IMR-90 (cell line): ENCODE measurements around the gene AK1.

Experiments used
- BHLHE40 ChIP-seq: fragments of 150-350 bp; IDR thresholded peaks from 2 replicates; pipeline ENCODE4 v1.6.1; 2016; ENCODE audit warnings: mild to moderate bottlenecking, low read depth, low read length
- CEBPB ChIP-seq: IDR thresholded peaks from 2 replicates; pipeline ENCODE4 v1.6.1; 2012; ENCODE audit warnings: low read depth, low read length, improper control_type of control experiment
- CHD1 ChIP-seq: IDR thresholded peaks from 2 replicates; pipeline ENCODE4 v1.6.1; 2012; ENCODE audit warnings: low read depth, low read length, improper control_type of control experiment
- ELK1 ChIP-seq: fragments of 150-350 bp; IDR thresholded peaks from 2 replicates; pipeline ENCODE4 v1.6.1; 2016; ENCODE audit warnings: low read depth, mild to moderate bottlenecking, low read length, moderate library complexity, borderline replicate concordance
- FOS ChIP-seq: fragments of 150-350 bp; IDR thresholded peaks from 2 replicates; pipeline ENCODE4 v1.6.1; 2016; ENCODE audit warnings: low read depth, low read length
- MAFK ChIP-seq: IDR thresholded peaks from 2 replicates; pipeline ENCODE4 v1.6.1; 2012; ENCODE audit warnings: low read depth, low read length, improper control_type of control experiment
- NFE2L2 ChIP-seq: fragments of 150-350 bp; IDR thresholded peaks from 2 replicates; pipeline ENCODE4 v1.6.1; 2016; ENCODE audit warnings: low read depth, mild to moderate bottlenecking, low read length
- POLR2A ChIP-seq: IDR thresholded peaks from 2 replicates; pipeline ENCODE4 v1.6.1; 2012; ENCODE audit warnings: mild to moderate bottlenecking, low read depth, low read length
- RAD21 ChIP-seq: IDR thresholded peaks from 2 replicates; pipeline ENCODE4 v1.6.1; 2012; ENCODE audit warnings: low read length, improper control_type of control experiment
- RCOR1 ChIP-seq: IDR thresholded peaks from 2 replicates; pipeline ENCODE4 v1.6.1; 2012; ENCODE audit warnings: mild to moderate bottlenecking, low read length, improper control_type of control experiment; ENCODE audit not compliant: insufficient replicate concordance
- RFX5 ChIP-seq: IDR thresholded peaks from 2 replicates; pipeline ENCODE4 v1.8.0; 2012; ENCODE audit warnings: low read depth, mild to moderate bottlenecking, low read length, moderate library complexity
- SMC3 ChIP-seq: fragments of 150-350 bp; IDR thresholded peaks from 2 replicates; pipeline ENCODE4 v1.6.1; 2016; ENCODE audit warnings: low read depth, mild to moderate bottlenecking, antibody characterized with exemption, low read length, moderate library complexity
- USF2 ChIP-seq: fragments of 150-350 bp; IDR thresholded peaks from 2 replicates; pipeline ENCODE4 v1.6.1; 2017; ENCODE audit warnings: mild to moderate bottlenecking, antibody characterized with exemption, low read length, low read depth
- TF ChIP-seq, protein P1 (sequence below): conservative IDR thresholded peaks from 2 replicates; pipeline ENCODE4 v1.5.1; 2012; ENCODE audit warnings: mild to moderate bottlenecking, low read depth, low read length, improper control_type of control experiment

DNA sequence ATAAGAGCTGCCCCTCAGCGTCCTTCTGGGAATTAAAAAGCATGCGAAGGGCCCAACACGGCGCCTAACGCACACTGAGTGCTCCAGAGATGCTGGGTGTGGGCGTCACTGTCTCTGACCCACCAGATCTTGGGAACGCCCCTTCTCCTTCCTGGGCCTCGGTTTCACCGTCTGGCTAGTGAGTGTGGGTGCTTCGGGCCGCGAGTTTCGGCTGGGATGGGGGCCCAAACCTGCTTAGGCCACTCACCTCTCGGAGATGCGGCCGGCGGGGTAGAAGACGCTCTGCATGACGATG is 49.4 kb upstream of the AK1 start:
- TF ChIP-seq, protein P1, sequence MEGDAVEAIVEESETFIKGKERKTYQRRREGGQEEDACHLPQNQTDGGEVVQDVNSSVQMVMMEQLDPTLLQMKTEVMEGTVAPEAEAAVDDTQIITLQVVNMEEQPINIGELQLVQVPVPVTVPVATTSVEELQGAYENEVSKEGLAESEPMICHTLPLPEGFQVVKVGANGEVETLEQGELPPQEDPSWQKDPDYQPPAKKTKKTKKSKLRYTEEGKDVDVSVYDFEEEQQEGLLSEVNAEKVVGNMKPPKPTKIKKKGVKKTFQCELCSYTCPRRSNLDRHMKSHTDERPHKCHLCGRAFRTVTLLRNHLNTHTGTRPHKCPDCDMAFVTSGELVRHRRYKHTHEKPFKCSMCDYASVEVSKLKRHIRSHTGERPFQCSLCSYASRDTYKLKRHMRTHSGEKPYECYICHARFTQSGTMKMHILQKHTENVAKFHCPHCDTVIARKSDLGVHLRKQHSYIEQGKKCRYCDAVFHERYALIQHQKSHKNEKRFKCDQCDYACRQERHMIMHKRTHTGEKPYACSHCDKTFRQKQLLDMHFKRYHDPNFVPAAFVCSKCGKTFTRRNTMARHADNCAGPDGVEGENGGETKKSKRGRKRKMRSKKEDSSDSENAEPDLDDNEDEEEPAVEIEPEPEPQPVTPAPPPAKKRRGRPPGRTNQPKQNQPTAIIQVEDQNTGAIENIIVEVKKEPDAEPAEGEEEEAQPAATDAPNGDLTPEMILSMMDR: no peak
- no peak for TF ChIP-seq ELK1
- TF ChIP-seq CHD1: no peak
- TF ChIP-seq BHLHE40: no peak
- no peak for TF ChIP-seq RFX5
- TF ChIP-seq RAD21: no peak
- TF ChIP-seq MAFK: no peak
- TF ChIP-seq USF2: no peak
- no peak for TF ChIP-seq POLR2A
- TF ChIP-seq RCOR1: no peak
- TF ChIP-seq CEBPB: no peak
- TF ChIP-seq NFE2L2: no peak
- TF ChIP-seq SMC3: no peak
- TF ChIP-seq FOS: no peak
